ENCODE results near the gene SOST.

Gene SOST

GRCh38 chr17:43740541-43740940 is 18.1 kb downstream of the SOST start:
- DNase-seq: no peak

GRCh38 chr17:43737722-43738121 is 20.9 kb downstream of the SOST start:
- no peak for DNase-seq

- DNase-seq: no peak
Observed at GRCh38 chr17:43736389-43736788, 22.2 kb downstream of the SOST start.

GRCh38 chr17:43734376-43734775 is 24.2 kb downstream of the SOST start:
- DNase-seq: no peak

GRCh38 chr17:43733956-43734355 is 24.6 kb downstream of the SOST start:
- no peak for DNase-seq

GRCh38 chr17:43732958-43733357 is 25.6 kb downstream of the SOST start:
- DNase-seq: no peak

- no peak for DNase-seq
Observed at GRCh38 chr17:43728081-43728480, 30.5 kb downstream of the SOST start.

GRCh38 chr17:43723697-43724359 is 34.8 kb downstream of the SOST start:
- DNase-seq: no peak

- no peak for DNase-seq
Observed at GRCh38 chr17:43722870-43723665, 35.5 kb downstream of the SOST start.

GRCh38 chr17:43722269-43722619 is 36.3 kb downstream of the SOST start:
- DNase-seq: no peak

GRCh38 chr17:43721537-43722268 is 36.9 kb downstream of the SOST start:
- DNase-seq: no peak

GRCh38 chr17:43720311-43721060 is 38.1 kb downstream of the SOST start:
- DNase-seq: peak; percentile 79

- no peak for DNase-seq
Observed at GRCh38 chr17:43719578-43719977, 39.0 kb downstream of the SOST start.

- no peak for DNase-seq
Observed at GRCh38 chr17:43718544-43718943, 40.0 kb downstream of the SOST start.

- no peak for DNase-seq
Observed at GRCh38 chr17:43717913-43718312, 40.7 kb downstream of the SOST start.

- DNase-seq: no peak
Observed at GRCh38 chr17:43714465-43715149, 44.0 kb downstream of the SOST start.

GRCh38 chr17:43713494-43714162 is 45.0 kb downstream of the SOST start:
- no peak for DNase-seq

- no peak for DNase-seq
Observed at GRCh38 chr17:43712397-43712796, 46.2 kb downstream of the SOST start.

GRCh38 chr17:43710101-43710500 is 48.5 kb downstream of the SOST start:
- no peak for DNase-seq

- no peak for DNase-seq
Observed at GRCh38 chr17:43709210-43709609, 49.4 kb downstream of the SOST start.

- no peak for DNase-seq
Observed at GRCh38 chr17:43707184-43707583, 51.4 kb downstream of the SOST start.

GRCh38 chr17:43706235-43706634 is 52.4 kb downstream of the SOST start:
- DNase-seq: no peak

Measured in CD4-positive, alpha-beta T cell treated with Interleukin-10 for 1 hour (primary cell).